HG02885 (cell line): ENCODE data around the gene FBP1.
A peak's percentile ranks its signal among the peaks of the same experiment; 100 is the strongest.

Source experiments
- ATAC-seq: cut with Tn5 transposase; IDR thresholded peaks from one replicate; pipeline ENCODE4 v1.9.1; 2021; ENCODE audit warnings: mild to moderate bottlenecking; ENCODE audit not compliant: unreplicated experiment, poor library complexity

FBP1 gene

DNA sequence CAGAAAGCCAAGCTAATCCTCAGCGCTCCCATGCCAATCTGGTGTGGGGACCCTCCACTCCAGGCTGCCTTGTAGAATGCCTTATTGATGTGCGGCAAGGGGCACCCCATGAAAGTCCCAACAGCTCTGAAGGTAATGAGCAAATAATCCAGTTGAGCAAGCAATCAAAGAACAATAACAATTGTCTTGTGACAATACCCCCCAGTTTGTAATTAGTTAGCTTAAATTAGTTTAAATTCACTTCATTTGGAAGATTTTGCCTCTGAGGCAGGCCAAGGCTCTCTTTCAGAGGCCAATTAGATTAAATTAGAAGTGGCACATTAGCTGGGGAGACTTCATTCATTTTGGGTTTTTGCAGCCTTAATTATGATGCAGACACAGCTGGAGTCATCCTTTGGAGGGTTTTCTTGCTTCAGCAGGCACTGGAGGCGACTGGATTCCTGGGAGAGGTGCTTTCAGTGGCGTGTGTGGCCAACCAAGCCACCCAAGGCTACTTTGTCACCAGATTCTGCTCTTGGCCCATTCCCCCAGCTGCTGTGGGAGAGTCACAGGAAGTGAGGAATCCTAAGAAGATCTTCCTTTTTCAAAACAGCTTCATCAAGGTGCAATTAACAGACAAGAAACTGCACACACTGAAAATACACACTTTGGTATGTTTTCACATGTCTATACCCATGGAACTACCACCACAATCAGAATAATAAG is 17.9 kb upstream of the FBP1 start:
- ATAC-seq: no peak

DNA sequence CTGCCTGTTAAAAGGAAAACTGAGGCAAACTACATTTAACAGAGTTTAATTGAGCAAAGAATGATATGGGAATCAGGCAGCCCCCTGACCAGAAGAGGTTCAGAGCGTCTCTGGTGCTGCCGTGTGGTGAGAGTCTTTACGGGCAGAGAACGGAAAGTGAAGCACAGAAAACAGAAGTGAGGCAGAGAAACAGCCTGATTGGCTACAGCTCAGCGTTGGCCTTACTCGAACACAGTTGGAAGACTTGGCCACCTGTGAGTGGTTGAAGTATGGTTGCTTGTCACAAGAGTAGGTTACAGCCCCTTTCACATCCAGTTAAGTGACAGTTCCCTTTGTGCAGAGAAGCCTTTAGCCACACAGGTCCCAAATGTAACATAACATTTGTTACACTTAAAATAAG is 16.9 kb upstream of the FBP1 start:
- ATAC-seq: peak; percentile 99

DNA sequence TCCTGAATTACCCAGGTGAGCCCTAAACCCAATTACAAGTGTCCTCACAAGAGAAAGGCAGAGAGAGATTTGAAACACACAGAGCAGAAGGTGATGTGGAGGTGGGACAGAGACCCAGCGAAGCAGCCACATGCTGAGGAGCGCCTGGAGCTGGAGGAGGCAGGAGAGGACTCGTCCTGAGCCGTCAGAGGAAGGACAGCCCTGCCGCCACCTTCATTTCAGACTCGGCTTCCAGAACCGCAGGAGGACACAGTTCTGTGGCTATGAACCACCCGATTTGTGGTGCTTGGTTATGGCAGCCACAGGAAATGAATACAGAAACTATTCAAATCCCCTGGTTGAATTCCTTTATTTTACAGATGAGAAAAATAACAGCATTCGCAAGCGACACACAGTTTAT is 16.4 kb upstream of the FBP1 start:
- no peak for ATAC-seq

DNA sequence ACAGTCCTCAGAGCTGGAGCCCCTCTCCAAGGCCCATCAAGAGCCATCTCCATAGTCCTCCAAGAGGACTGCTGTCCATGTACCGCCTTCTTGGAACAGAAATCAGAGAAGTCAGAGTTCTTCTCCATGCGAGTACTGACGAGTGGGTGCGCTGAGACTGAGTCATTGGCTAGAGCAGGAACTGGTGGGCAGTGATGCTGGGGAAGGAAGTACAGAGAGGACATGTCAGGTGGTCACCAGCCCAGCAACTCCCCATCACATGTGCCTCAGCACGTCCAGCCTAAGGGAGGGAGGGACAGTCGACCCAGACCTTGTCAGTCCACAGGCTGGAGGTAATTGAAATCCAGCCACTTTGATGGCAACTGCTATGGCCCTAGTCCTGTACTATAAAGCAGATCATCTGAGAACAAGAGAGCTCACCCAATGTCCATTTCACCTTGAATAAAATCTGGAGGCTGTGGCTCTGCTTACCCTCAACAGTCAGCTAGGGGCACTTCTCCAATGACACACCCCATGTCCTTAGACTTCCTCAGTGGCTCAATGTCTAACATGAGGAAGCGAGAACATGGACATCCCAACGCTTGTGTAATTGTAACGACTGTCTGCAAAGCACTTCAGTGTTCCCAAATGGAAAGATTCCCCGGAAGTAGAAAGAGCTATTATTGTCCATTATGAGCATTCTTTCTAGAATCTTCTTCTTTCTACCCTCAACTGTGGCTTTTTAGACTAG is 15.0 kb upstream of the FBP1 start:
- ATAC-seq: no peak

DNA sequence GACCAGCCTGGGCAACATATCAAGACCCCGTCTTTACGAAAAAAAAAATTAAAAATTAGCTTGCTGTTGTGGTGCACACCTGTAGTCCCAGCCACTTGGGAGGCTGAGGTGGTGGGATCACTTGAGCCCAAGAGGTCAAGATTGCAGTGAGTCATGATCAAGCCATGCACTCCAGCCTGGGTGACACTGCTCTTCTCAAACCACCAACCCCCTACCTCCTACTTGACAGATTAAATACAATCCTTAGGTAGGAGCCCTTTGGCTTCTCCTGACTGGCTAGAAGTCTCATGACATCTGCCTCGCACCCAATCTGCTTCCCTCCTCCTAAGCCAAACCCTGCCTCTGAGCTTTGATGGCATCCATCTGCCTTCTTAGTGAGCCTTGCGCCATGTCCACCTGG is 11.6 kb upstream of the FBP1 start:
- ATAC-seq: no peak

DNA sequence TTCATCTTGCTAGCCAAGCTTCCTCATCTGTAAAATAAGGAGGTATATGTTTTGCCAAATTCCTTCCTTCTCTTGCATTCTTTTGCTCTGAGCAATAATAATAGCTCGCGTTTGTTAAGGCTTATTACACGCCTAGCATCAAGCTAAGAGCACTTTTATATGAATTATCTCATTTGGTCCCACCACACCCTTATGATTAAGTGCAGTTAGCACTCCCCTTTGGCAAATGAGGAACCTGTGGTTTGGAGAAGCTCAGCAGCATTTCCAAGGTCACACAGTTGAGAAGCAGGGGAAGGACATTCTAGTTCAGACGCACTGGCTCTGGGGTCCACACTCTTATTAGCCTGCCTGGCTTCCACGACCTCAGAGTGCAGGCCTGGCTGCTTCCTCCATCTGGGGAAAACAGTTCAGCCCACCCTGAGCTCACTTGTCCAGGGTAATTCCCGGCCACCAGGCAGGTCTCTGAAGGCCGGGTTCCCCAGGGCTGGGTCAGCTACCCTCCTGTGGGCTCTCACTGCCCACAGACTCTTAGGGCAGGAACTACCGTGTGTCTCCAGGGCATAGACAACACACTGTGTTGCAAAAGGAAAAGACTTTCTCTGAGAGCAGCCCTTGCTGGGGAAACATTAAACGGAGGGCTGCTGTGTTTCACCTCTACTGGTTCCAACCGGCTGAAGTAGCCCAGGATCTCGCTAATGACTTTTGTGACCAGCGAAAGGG is 9.9 kb upstream of the FBP1 start:
- ATAC-seq: no peak

DNA sequence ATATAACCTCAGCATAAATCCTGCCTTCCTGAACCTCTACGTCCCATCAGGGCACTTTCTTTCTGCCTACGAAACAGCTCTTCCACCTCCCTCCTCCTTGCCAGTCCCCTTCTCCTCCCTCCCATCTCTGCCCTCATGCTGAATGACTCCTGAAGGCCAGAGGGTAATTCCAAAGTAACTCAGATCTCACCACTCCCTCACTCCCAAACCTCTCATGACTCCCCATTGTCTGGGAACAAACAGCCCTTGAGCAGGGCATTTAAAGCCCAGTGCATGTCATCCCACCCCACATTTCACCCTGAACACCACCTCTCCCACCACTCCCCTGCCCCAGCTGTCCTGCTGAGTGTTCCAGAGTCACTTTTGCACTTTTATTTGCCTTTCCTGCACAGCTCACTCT is 8.9 kb upstream of the FBP1 start:
- no peak for ATAC-seq

DNA sequence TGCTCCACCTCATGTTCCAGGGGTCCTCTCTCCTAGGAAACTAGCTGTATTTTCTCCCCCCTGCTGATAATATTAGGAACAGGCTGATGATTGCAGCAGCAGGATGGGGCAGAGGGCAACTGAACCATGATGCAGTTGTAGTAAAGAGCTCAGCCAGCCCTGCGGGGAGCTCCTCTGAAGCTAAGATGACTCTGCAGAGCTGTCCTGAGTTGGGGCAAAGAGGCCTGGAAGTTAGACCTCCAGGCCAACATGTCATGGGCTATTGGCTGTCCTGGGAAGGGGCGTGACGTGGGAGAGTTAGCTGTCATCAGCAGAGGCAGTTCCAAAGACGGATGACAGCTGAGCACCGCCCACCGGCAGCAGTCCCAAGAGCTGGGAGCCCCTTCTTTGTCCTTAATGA is 6.6 kb upstream of the FBP1 start:
- ATAC-seq: no peak

DNA sequence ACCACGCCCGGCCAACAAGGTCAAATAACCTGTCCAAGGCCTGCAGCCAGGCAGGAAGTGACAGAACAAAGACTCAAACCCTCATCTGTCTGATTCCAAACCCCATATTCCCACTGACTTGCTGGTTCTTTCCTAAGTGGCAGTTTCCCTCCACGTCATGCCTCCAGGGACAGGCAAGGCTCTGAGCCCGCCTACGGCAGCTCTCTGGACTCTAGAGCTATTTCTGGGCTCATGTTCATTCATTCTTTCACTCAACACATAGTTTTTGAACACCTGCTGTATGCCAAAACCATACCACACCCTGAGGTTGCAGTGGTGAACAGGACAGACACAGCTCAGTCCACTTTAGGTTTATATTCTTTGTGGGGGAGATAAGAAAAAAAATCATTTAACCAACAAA is 5.2 kb upstream of the FBP1 start:
- ATAC-seq: no peak

DNA sequence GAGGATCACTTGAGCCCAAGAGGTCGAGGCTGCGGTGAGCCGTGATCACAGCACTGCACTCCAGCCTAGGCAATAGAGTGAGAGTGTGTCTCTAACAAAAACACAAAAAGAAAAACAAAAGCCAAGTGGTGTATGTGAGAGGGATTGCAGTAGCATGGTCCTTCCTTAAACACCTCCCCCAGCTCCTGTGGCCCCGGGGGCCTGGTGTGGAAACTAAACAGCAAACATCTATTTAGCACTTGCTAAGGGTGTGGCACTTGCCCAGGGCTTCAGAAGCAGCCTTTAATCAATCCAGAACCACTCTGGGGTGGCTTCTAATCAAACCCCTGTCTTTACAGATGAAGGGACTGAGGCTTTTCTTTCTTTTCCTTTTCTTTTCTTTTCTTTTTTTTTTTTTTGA is 4.4 kb upstream of the FBP1 start:
- ATAC-seq: no peak

DNA sequence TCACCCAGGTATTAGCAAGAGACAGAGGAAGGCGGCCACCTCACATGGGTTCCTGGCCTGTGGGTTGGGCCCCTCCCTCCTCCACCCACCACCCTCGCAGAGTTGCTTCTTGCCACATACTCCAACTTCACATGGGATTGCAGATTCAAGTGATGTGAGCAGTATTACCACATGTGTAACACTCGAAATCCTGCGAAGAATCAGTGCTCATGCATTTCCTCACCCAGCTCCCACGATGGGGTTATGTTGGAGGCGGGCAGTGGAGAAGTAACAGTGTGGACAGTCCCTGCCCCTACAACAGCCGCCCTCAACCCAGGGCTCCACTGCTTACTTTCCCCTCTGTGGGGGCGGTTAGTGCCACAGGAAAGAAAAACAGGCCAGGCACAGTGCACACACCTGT is 3.9 kb upstream of the FBP1 start:
- no peak for ATAC-seq

DNA sequence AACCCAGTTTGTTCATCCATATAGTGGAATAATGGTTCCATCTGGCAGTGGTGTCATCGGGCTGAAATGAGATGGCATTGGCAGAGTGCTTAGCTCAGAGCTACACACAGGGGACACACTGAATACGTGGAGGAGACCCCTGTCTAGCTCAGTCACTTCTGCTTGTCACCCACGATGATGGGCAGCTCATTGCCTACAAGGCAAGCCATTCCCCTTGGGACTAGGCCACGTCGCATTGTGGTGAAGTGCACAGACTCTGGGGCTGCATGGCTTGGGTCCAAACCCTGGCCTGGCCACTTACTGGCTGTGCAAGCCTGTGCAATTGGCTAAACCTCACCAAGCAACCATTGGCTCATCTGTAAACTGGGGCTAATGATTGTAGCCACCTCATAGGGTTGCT is 3.2 kb upstream of the FBP1 start:
- ATAC-seq: no peak

DNA sequence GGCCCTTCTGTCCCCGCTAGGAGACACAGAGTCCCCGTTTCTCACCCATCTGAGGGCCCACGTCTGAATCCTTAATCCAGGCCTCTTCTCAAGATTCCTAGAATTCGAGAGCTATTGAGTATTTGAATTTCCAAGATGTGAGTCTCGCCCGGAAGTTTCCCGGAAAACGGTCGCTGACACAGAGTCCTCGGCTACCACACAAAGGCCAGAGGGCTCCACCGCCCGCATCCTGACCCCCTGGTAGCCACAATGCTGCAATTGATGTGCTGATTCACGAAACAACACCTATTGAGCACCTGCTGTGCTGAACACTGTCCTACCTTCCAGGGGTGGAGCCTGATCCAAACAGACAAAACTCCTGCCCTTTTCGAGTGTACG is 670 bp upstream of the FBP1 start:
- ATAC-seq: no peak

DNA sequence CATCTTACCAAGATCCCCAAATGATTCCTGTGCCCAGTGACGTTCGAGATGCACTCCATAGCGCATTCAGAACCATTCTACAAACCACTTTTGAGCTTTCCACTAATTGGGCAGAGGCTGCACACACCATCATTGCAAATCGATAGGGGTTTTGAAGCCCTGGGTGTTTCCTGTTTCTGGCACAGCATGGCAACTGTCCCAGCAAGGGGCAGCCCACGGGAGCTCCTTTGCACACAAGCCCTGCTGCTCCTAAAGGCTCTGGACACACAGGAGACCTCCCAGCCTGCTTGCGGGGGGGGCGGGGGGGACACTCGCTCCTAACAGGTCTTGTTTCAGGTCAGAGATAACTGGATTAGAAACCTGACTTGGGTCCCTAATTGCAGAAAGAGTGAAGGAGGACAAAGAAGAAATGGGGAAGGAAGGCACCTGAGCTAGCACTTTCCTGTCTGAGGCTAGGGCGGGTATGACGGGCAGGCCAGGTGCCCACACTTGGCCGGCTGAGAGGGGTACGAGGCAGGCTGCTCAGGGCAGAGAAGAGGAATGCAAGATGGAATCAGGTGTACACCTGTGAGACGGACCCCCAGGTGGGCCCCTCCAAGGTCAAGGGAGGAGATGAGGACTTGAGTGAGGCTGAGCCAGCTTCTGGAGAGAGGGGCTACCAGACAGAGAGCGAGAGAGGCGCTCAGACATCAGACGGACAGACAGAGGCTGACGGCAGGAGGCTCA is 820 bp downstream of the FBP1 start:
- ATAC-seq: no peak

DNA sequence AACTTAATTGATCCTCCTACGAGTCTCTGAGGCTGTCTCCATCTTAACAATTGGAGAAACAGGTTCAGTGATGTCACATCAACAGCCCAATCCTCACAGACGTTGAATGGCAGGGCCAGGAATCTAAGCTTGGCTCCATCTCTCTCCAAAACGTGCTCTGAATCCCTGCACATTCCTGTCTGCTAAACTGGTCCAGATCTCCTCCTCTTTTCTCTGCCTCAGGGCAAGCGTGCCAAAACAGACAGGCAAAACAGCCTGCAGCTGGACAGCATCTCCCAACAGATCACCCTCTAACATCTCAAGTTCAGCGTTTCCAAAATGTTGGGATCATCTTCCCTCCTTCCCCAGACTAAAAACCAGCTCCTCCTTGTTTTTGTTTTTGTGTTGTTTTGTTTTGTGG is 6.6 kb downstream of the FBP1 start:
- no peak for ATAC-seq

DNA sequence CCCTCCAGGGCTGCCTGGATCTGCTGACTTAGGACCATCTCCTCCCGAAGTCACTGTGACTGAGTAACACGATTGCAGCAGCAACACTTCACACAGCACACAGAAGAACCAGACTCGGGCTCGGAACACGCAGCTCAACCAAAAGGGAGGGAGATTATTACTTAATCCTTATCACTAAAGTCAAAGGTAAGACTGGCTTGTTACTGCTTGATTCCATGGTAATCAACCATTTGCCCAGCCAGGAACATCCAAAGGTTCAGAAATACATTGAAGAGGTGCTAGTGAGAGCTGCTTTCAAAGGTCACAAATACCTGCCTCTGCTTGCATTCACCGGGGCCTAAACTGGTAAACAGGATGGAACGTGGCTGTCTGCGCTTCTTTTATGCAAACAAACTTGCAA is 7.7 kb downstream of the FBP1 start:
- ATAC-seq: no peak

DNA sequence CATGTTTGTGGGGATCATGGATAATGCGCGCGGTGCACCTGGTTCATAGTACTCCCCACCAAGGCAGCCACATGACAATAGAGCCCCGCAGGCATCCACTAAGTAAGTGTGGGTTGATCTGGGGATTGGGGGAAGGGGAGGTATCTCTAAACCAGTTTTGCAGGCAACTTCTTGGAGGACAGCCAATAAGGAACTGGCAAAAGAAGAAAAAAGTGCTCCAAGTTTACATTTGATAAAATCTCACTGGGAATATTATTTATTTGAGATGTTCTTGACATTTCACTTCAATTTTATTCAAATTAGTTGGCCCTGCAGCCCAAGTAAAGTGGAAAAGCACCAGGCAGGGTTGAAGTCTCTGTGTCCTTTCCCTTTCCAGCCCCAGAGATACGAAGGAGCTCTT is 8.5 kb downstream of the FBP1 start:
- ATAC-seq: no peak

DNA sequence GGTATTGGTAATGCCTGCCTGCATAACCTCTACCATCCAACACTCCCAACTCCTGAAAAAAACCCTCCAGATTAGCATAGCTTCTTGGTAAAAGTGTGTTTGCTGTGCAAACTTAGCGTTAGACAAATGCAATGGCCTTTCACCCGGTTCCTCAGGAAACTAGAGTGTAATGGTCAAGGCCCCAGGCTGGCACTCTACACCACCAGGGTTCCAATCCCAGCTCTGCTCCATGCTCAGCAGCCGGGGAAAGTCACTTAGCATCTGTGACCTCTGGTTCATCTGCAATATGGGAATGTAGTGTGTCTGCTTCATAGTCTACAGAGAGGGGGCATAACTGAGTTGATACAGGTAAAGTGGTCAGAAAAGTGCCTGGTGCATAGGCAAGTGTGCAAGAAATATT is 9.0 kb downstream of the FBP1 start:
- no peak for ATAC-seq

DNA sequence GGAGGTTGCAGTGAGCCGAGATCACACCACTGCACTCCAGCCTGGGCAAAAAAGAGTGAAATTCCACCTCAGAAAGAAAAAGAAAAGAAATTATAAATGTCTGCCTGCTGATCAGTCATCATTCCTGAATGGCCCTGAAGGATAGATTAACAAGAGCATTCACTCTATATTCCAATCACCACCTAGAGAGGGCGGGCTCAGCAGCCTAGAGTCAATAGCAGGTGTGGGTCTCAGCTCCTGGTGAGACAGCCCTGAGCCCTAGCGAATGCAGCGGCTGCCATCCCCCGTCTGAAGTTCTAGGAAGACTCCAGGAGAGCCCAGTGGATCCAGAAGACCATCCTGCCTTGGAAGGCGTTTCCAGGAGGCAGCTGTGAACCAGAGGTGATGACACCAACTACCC is 12.0 kb downstream of the FBP1 start:
- ATAC-seq: no peak

DNA sequence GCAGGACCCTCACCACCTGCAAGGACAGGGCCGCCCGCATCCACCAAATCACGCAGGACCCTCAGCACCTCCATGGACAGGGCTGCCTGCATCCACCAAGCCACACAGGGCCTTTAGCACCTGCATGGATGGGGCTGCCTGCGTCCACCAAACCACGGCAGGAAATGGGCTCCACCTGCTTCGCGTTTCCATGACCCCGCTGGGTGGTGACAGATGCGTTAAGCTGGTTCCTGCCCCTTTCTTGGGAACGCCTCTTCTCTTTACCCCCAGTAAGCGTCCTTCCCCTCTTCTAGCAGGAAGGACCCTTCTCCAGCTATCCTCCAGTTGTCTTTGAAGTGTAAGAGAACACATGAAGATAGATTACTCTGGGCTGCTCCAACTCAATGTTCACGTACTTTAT is 13.5 kb downstream of the FBP1 start:
- ATAC-seq: no peak

DNA sequence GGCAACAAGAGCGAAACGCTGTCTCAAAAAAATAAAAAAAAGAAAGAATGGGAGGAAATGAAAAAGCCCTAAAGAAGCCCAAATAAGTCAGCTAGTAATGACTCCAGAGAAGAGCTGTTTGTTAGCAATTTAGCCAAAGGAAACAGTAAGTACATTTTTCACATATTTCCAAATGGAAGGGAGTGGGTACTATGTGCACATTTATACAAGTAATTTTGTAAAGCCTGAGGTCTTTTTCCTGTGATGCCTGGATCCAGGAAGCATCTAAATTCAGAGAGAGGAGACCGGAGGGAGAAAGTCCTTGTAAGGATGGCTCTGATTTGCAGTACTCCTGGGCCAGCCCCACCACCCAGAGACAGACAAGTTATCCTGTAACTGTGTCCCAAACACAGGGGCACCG is 14.7 kb downstream of the FBP1 start:
- no peak for ATAC-seq
